Retina (tissue), 1 donor: ENCODE data around the gene TNFRSF19.
A peak's percentile ranks its signal among the peaks of the same experiment; 100 is the strongest.
"Not testable (repeated sequence)": the region's sequence is repeated elsewhere in the genome, so short reads cannot be mapped to it uniquely, and the experiment has no call there.

ENCODE experiments used
- DNase-seq: peaks from one replicate; pipeline ENCODE4 v3.0.0-alpha.2; 2016

The TNFRSF19 gene

GRCh38 chr13:23658929-23659541, 88.8 kb downstream of the TNFRSF19 start:
- DNase-seq: no peak

GRCh38 chr13:23660249-23660648, 90.0 kb downstream of the TNFRSF19 start:
- no peak for DNase-seq

- DNase-seq: no peak
Observed at GRCh38 chr13:23666582-23666981, 96.4 kb downstream of the TNFRSF19 start.

GRCh38 chr13:23667750-23668149, 97.5 kb downstream of the TNFRSF19 start:
- no peak for DNase-seq

GRCh38 chr13:23668562-23668961, 98.3 kb downstream of the TNFRSF19 start:
- no peak for DNase-seq

GRCh38 chr13:23670793-23671192, 100.6 kb downstream of the TNFRSF19 start:
- no peak for DNase-seq

GRCh38 chr13:23671377-23671776, 101.2 kb downstream of the TNFRSF19 start:
- DNase-seq: no peak

GRCh38 chr13:23671897-23672296, 101.7 kb downstream of the TNFRSF19 start:
- no peak for DNase-seq

GRCh38 chr13:23672616-23673015, 102.4 kb downstream of the TNFRSF19 start:
- DNase-seq: no peak

- DNase-seq: no peak
Observed at GRCh38 chr13:23673354-23673753, 103.1 kb downstream of the TNFRSF19 start.

- no peak for DNase-seq
Observed at GRCh38 chr13:23673867-23674605, 103.8 kb downstream of the TNFRSF19 start.

GRCh38 chr13:23674795-23675640, 104.8 kb downstream of the TNFRSF19 start:
- DNase-seq: no peak

- not testable (repeated sequence) for DNase-seq
Observed at GRCh38 chr13:23677679-23678288, 107.6 kb downstream of the TNFRSF19 start.

- DNase-seq: no peak
Observed at GRCh38 chr13:23678795-23679194, 108.6 kb downstream of the TNFRSF19 start.

GRCh38 chr13:23679220-23679619, 109.0 kb downstream of the TNFRSF19 start:
- no peak for DNase-seq

GRCh38 chr13:23680845-23681669, 110.8 kb downstream of the TNFRSF19 start:
- peak; percentile 47 for DNase-seq

- DNase-seq: no peak
Observed at GRCh38 chr13:23683084-23683483, 112.9 kb downstream of the TNFRSF19 start.

GRCh38 chr13:23684647-23685046, 114.4 kb downstream of the TNFRSF19 start:
- no peak for DNase-seq

GRCh38 chr13:23685416-23685815, 115.2 kb downstream of the TNFRSF19 start:
- no peak for DNase-seq

- no peak for DNase-seq
Observed at GRCh38 chr13:23686948-23687347, 116.7 kb downstream of the TNFRSF19 start.

- DNase-seq: no peak
Observed at GRCh38 chr13:23687614-23688013, 117.4 kb downstream of the TNFRSF19 start.

GRCh38 chr13:23688336-23688735, 118.1 kb downstream of the TNFRSF19 start:
- DNase-seq: no peak
